Measurements from ENCODE around the gene FOXK2. TPM values are rescaled to one million over a fixed set of nuclear protein-coding genes. Genes with fewer than 3 reads are reported as not detected.

Gene FOXK2
- total RNA-seq, 1 donor from 2014 or later = 60.4 TPM

- H3K9me3 Mint-ChIP-seq = no peaks in the 10 kb centered on the region
- H3K4me3 Mint-ChIP-seq = no peak overlapping the region
- DNase-seq = no peak
- H3K27me3 Mint-ChIP-seq = no peaks in the 10 kb centered on the region
- ChIA-PET POLR2A (interaction anchor here (0.6 to 1.5 kb wide), 2 partner anchors 10 to 929 kb away, joined by 4 to 7 read pairs; no protein-coding TSS in a partner anchor), CTCF (no interaction called here)
- peaks cover 64% of the 10 kb centered on the region for H3K4me1 Mint-ChIP-seq
- TF ChIP-seq, protein P1, sequence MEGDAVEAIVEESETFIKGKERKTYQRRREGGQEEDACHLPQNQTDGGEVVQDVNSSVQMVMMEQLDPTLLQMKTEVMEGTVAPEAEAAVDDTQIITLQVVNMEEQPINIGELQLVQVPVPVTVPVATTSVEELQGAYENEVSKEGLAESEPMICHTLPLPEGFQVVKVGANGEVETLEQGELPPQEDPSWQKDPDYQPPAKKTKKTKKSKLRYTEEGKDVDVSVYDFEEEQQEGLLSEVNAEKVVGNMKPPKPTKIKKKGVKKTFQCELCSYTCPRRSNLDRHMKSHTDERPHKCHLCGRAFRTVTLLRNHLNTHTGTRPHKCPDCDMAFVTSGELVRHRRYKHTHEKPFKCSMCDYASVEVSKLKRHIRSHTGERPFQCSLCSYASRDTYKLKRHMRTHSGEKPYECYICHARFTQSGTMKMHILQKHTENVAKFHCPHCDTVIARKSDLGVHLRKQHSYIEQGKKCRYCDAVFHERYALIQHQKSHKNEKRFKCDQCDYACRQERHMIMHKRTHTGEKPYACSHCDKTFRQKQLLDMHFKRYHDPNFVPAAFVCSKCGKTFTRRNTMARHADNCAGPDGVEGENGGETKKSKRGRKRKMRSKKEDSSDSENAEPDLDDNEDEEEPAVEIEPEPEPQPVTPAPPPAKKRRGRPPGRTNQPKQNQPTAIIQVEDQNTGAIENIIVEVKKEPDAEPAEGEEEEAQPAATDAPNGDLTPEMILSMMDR (IDR thresholded peaks at IDR 0.05) = no peak
- peaks cover 10% of the 10 kb centered on the region for H3K36me3 Mint-ChIP-seq (ENCODE audit: low read depth)
- intact Hi-C loops (cut with micrococcal nuclease) = no loop called here
- no peak overlapping the region for H3K27ac Mint-ChIP-seq
- no peak for ATAC-seq (ENCODE audit: low read depth)
These were observed 75.0 kb downstream of the FOXK2 start for GRCh38 chr17:82594571-82594970.

GRCh38 chr17:82595893-82596292 is 76.4 kb downstream of the FOXK2 start:
- intact Hi-C loops (cut with micrococcal nuclease) = no loop called here
- TF ChIP-seq, protein P1 (IDR thresholded peaks at IDR 0.05) = no peak

GRCh38 chr17:82596296-82596695 is 76.8 kb downstream of the FOXK2 start:
- H3K36me3 Mint-ChIP-seq (ENCODE audit: low read depth) = peaks cover 22% of the 10 kb centered on the region

More at GRCh38 chr17:82595893-82596292, 76.4 kb downstream of the FOXK2 start:
- CTCF ChIA-PET = no interaction called here
- POLR2A ChIA-PET = no interaction called here
- DNase-seq = no peak
- no peak for ATAC-seq (ENCODE audit: low read depth)
- no peaks in the 10 kb centered on the region for H3K27me3 Mint-ChIP-seq
- H3K27ac Mint-ChIP-seq = no peak overlapping the region
- no peaks in the 10 kb centered on the region for H3K9me3 Mint-ChIP-seq
- no peak overlapping the region for H3K4me3 Mint-ChIP-seq
- H3K36me3 Mint-ChIP-seq (ENCODE audit: low read depth) = peaks cover 18% of the 10 kb centered on the region
- H3K4me1 Mint-ChIP-seq = peaks cover 77% of the 10 kb centered on the region

GRCh38 chr17:82596837-82597672 is 77.5 kb downstream of the FOXK2 start:
- ATAC-seq (ENCODE audit: low read depth) = no peak
- no peaks in the 10 kb centered on the region for H3K27me3 Mint-ChIP-seq
- TF ChIP-seq, protein P1 (IDR thresholded peaks at IDR 0.05) = no peak
- intact Hi-C loops (cut with micrococcal nuclease) = no loop called here
- peaks cover 30% of the 10 kb centered on the region for H3K36me3 Mint-ChIP-seq (ENCODE audit: low read depth)
- POLR2A ChIA-PET = interaction anchor here (0.6 kb wide), 1 partner anchor 383 kb away, joined by 7 read pairs; no protein-coding TSS in a partner anchor
- H3K9me3 Mint-ChIP-seq = no peaks in the 10 kb centered on the region
- no peak for DNase-seq
- H3K4me1 Mint-ChIP-seq = peaks cover 75% of the 10 kb centered on the region
- H3K4me3 Mint-ChIP-seq = no peak overlapping the region
- no peak overlapping the region for H3K27ac Mint-ChIP-seq
- CTCF ChIA-PET = no interaction called here

More at GRCh38 chr17:82596296-82596695, 76.8 kb downstream of the FOXK2 start:
- intact Hi-C loops (cut with micrococcal nuclease) = no loop called here
- H3K9me3 Mint-ChIP-seq = no peaks in the 10 kb centered on the region
- ChIA-PET CTCF (no interaction called here), POLR2A (interaction anchor here (0.6 kb wide), 1 partner anchor 382 kb away, joined by 7 read pairs; no protein-coding TSS in a partner anchor)
- no peaks in the 10 kb centered on the region for H3K27me3 Mint-ChIP-seq
- H3K27ac Mint-ChIP-seq = no peak overlapping the region
- no peak for ATAC-seq (ENCODE audit: low read depth)
- no peak for DNase-seq
- peaks cover 81% of the 10 kb centered on the region for H3K4me1 Mint-ChIP-seq
- TF ChIP-seq, protein P1 (IDR thresholded peaks at IDR 0.05) = no peak
- H3K4me3 Mint-ChIP-seq = no peak overlapping the region

GRCh38 chr17:82598256-82599119 is 79.0 kb downstream of the FOXK2 start:
- TF ChIP-seq, protein P1 (IDR thresholded peaks at IDR 0.05) = no peak
- H3K36me3 Mint-ChIP-seq (ENCODE audit: low read depth) = peaks cover 43% of the 10 kb centered on the region
- H3K4me3 Mint-ChIP-seq = no peak overlapping the region
- no peaks in the 10 kb centered on the region for H3K27me3 Mint-ChIP-seq
- no peaks in the 10 kb centered on the region for H3K9me3 Mint-ChIP-seq
- no peak overlapping the region for H3K27ac Mint-ChIP-seq
- ChIA-PET CTCF (no interaction called here), POLR2A (no interaction called here)
- intact Hi-C loops (cut with micrococcal nuclease) = no loop called here
- peaks cover 69% of the 10 kb centered on the region for H3K4me1 Mint-ChIP-seq
- ATAC-seq (ENCODE audit: low read depth) (no peak), DNase-seq (no peak)

All from activated B cell treated with CpG ODN at 0.5 μM for 24 hours (primary cell).